Measurements from ENCODE around the gene FLYWCH1. TPM values are rescaled to one million over a fixed set of nuclear protein-coding genes. Genes with fewer than 3 reads are reported as not detected.

The FLYWCH1 gene
- total and polyA plus RNA-seq, 2 of the 8 experiments (the other 6 are each of a cell fraction or from before 2014, with no cell fraction given): 12.4 to 23.5 TPM

Small RNA genes within 50 kb of the gene (small RNA-seq; reads per million reads assigned to genes)
- not detected for gene LINC00514 (ENCODE audit: insufficient read depth)

Other genes with a start within 250 kb of the FLYWCH1 start
- 24.8 and 26.6 TPM in 2 replicates for gene KCTD5, start 229.4 kb upstream of the FLYWCH1 start, total RNA-seq (2021; fragmentation: NEBNext Ultra II Directional; extraction: Animal tissue kit (Norgen Biotek cat#: 25700))
- gene KCTD5, start 229.4 kb upstream of the FLYWCH1 start, polyA plus RNA-seq (2011; rRNA removed): 31.8 and 46.8 TPM in 2 replicates
- gene PRSS27, start 191.7 kb upstream of the FLYWCH1 start, total RNA-seq (2021; fragmentation: NEBNext Ultra II Directional; extraction: Animal tissue kit (Norgen Biotek cat#: 25700)): 1.3 and 2.2 TPM in 2 replicates
- 7.5 and 10.5 TPM in 2 replicates for gene PRSS27, start 191.7 kb upstream of the FLYWCH1 start, polyA plus RNA-seq (2011; rRNA removed)
- gene SRRM2, start 159.3 kb upstream of the FLYWCH1 start, total RNA-seq (2021; fragmentation: NEBNext Ultra II Directional; extraction: Animal tissue kit (Norgen Biotek cat#: 25700)): 563 and 579 TPM in 2 replicates
- gene SRRM2, start 159.3 kb upstream of the FLYWCH1 start, polyA plus RNA-seq (2011; rRNA removed): 300 and 654 TPM in 2 replicates
- gene ELOB, start 134.7 kb upstream of the FLYWCH1 start, total RNA-seq (2021; fragmentation: NEBNext Ultra II Directional; extraction: Animal tissue kit (Norgen Biotek cat#: 25700)): 237 and 248 TPM in 2 replicates
- 1,357 and 1,702 TPM in 2 replicates for gene ELOB, start 134.7 kb upstream of the FLYWCH1 start, polyA plus RNA-seq (2011; rRNA removed)
- gene PRSS33, start 124.4 kb upstream of the FLYWCH1 start, total RNA-seq (2021; fragmentation: NEBNext Ultra II Directional; extraction: Animal tissue kit (Norgen Biotek cat#: 25700)): not detected in 2 replicates
- gene PRSS33, start 124.4 kb upstream of the FLYWCH1 start, polyA plus RNA-seq (2011; rRNA removed): 0.09 and 0.17 TPM in 2 replicates
- not detected in 2 replicates for gene PRSS41, start 113.5 kb upstream of the FLYWCH1 start, total RNA-seq (2021; fragmentation: NEBNext Ultra II Directional; extraction: Animal tissue kit (Norgen Biotek cat#: 25700))
- not detected in 2 replicates for gene PRSS41, start 113.5 kb upstream of the FLYWCH1 start, polyA plus RNA-seq (2011; rRNA removed)
- gene PRSS21, start 94.7 kb upstream of the FLYWCH1 start, total RNA-seq (2021; fragmentation: NEBNext Ultra II Directional; extraction: Animal tissue kit (Norgen Biotek cat#: 25700)): 1.0 and 2.7 TPM in 2 replicates
- gene PRSS21, start 94.7 kb upstream of the FLYWCH1 start, polyA plus RNA-seq (2011; rRNA removed): 0.76 and 1.4 TPM in 2 replicates
- gene ZG16B, start 81.6 kb upstream of the FLYWCH1 start, total RNA-seq (2021; fragmentation: NEBNext Ultra II Directional; extraction: Animal tissue kit (Norgen Biotek cat#: 25700)): not detected in 2 replicates
- 0.11 TPM in 1 of 2 replicates, not detected in the other for gene ZG16B, start 81.6 kb upstream of the FLYWCH1 start, polyA plus RNA-seq (2011; rRNA removed)
- gene PRSS22, start 53.8 kb upstream of the FLYWCH1 start, total RNA-seq (2021; fragmentation: NEBNext Ultra II Directional; extraction: Animal tissue kit (Norgen Biotek cat#: 25700)): 2.7 and 4.4 TPM in 2 replicates
- 4.0 and 5.8 TPM in 2 replicates for gene PRSS22, start 53.8 kb upstream of the FLYWCH1 start, polyA plus RNA-seq (2011; rRNA removed)
- 16.4 and 20.2 TPM in 2 replicates for gene FLYWCH2, start 28.7 kb upstream of the FLYWCH1 start, total RNA-seq (2021; fragmentation: NEBNext Ultra II Directional; extraction: Animal tissue kit (Norgen Biotek cat#: 25700))
- gene FLYWCH2, start 28.7 kb upstream of the FLYWCH1 start, polyA plus RNA-seq (2011; rRNA removed): 30.7 and 43.8 TPM in 2 replicates
- gene KREMEN2, start 52.3 kb downstream of the FLYWCH1 start, total RNA-seq (2021; fragmentation: NEBNext Ultra II Directional; extraction: Animal tissue kit (Norgen Biotek cat#: 25700)): 6.6 and 7.8 TPM in 2 replicates
- 7.0 and 10.4 TPM in 2 replicates for gene KREMEN2, start 52.3 kb downstream of the FLYWCH1 start, polyA plus RNA-seq (2011; rRNA removed)
- gene PAQR4, start 57.4 kb downstream of the FLYWCH1 start, total RNA-seq (2021; fragmentation: NEBNext Ultra II Directional; extraction: Animal tissue kit (Norgen Biotek cat#: 25700)): 28.2 and 28.8 TPM in 2 replicates
- gene PAQR4, start 57.4 kb downstream of the FLYWCH1 start, polyA plus RNA-seq (2011; rRNA removed): 34.6 and 52.8 TPM in 2 replicates
- 74.7 and 83.6 TPM in 2 replicates for gene PKMYT1, start 68.5 kb downstream of the FLYWCH1 start, total RNA-seq (2021; fragmentation: NEBNext Ultra II Directional; extraction: Animal tissue kit (Norgen Biotek cat#: 25700))
- gene PKMYT1, start 68.5 kb downstream of the FLYWCH1 start, polyA plus RNA-seq (2011; rRNA removed): 85.2 and 180 TPM in 2 replicates
- 0.60 and 0.77 TPM in 2 replicates for gene CLDN9, start 101.0 kb downstream of the FLYWCH1 start, total RNA-seq (2021; fragmentation: NEBNext Ultra II Directional; extraction: Animal tissue kit (Norgen Biotek cat#: 25700))
- 0.89 and 2.2 TPM in 2 replicates for gene CLDN9, start 101.0 kb downstream of the FLYWCH1 start, polyA plus RNA-seq (2011; rRNA removed)
- gene CLDN6, start 106.3 kb downstream of the FLYWCH1 start, total RNA-seq (2021; fragmentation: NEBNext Ultra II Directional; extraction: Animal tissue kit (Norgen Biotek cat#: 25700)): 747 and 793 TPM in 2 replicates
- gene CLDN6, start 106.3 kb downstream of the FLYWCH1 start, polyA plus RNA-seq (2011; rRNA removed): 1,115 and 1,541 TPM in 2 replicates
- gene TNFRSF12A, start 108.4 kb downstream of the FLYWCH1 start, total RNA-seq (2021; fragmentation: NEBNext Ultra II Directional; extraction: Animal tissue kit (Norgen Biotek cat#: 25700)): 77.0 and 81.0 TPM in 2 replicates
- gene TNFRSF12A, start 108.4 kb downstream of the FLYWCH1 start, polyA plus RNA-seq (2011; rRNA removed): 82.5 and 121 TPM in 2 replicates
- gene HCFC1R1, start 112.0 kb downstream of the FLYWCH1 start, total RNA-seq (2021; fragmentation: NEBNext Ultra II Directional; extraction: Animal tissue kit (Norgen Biotek cat#: 25700)): 66.2 and 72.7 TPM in 2 replicates
- 138 and 195 TPM in 2 replicates for gene HCFC1R1, start 112.0 kb downstream of the FLYWCH1 start, polyA plus RNA-seq (2011; rRNA removed)
- gene THOC6, start 112.1 kb downstream of the FLYWCH1 start, total RNA-seq (2021; fragmentation: NEBNext Ultra II Directional; extraction: Animal tissue kit (Norgen Biotek cat#: 25700)): 78.5 and 82.9 TPM in 2 replicates
- gene THOC6, start 112.1 kb downstream of the FLYWCH1 start, polyA plus RNA-seq (2011; rRNA removed): 111 and 137 TPM in 2 replicates
- gene BICDL2, start 125.0 kb downstream of the FLYWCH1 start, total RNA-seq (2021; fragmentation: NEBNext Ultra II Directional; extraction: Animal tissue kit (Norgen Biotek cat#: 25700)): 14.3 and 15.9 TPM in 2 replicates
- gene BICDL2, start 125.0 kb downstream of the FLYWCH1 start, polyA plus RNA-seq (2011; rRNA removed): 7.3 and 14.2 TPM in 2 replicates
- gene MMP25, start 134.6 kb downstream of the FLYWCH1 start, total RNA-seq (2021; fragmentation: NEBNext Ultra II Directional; extraction: Animal tissue kit (Norgen Biotek cat#: 25700)): 23.9 and 26.7 TPM in 2 replicates
- 7.7 and 14.8 TPM in 2 replicates for gene MMP25, start 134.6 kb downstream of the FLYWCH1 start, polyA plus RNA-seq (2011; rRNA removed)
- gene IL32, start 153.7 kb downstream of the FLYWCH1 start, total RNA-seq (2021; fragmentation: NEBNext Ultra II Directional; extraction: Animal tissue kit (Norgen Biotek cat#: 25700)): 2.0 and 2.7 TPM in 2 replicates
- gene IL32, start 153.7 kb downstream of the FLYWCH1 start, polyA plus RNA-seq (2011; rRNA removed): 4.3 and 5.0 TPM in 2 replicates
- 195 and 209 TPM in 2 replicates for gene ZSCAN10, start 187.4 kb downstream of the FLYWCH1 start, total RNA-seq (2021; fragmentation: NEBNext Ultra II Directional; extraction: Animal tissue kit (Norgen Biotek cat#: 25700))
- 314 and 488 TPM in 2 replicates for gene ZSCAN10, start 187.4 kb downstream of the FLYWCH1 start, polyA plus RNA-seq (2011; rRNA removed)
- 17.0 and 19.1 TPM in 2 replicates for gene ZNF205, start 200.7 kb downstream of the FLYWCH1 start, total RNA-seq (2021; fragmentation: NEBNext Ultra II Directional; extraction: Animal tissue kit (Norgen Biotek cat#: 25700))
- 19.9 and 28.5 TPM in 2 replicates for gene ZNF205, start 200.7 kb downstream of the FLYWCH1 start, polyA plus RNA-seq (2011; rRNA removed)
- gene ZNF213, start 223.1 kb downstream of the FLYWCH1 start, total RNA-seq (2021; fragmentation: NEBNext Ultra II Directional; extraction: Animal tissue kit (Norgen Biotek cat#: 25700)): 6.9 and 7.3 TPM in 2 replicates
- 1.6 and 3.8 TPM in 2 replicates for gene ZNF213, start 223.1 kb downstream of the FLYWCH1 start, polyA plus RNA-seq (2011; rRNA removed)

Measured in H1 (cell line).